ENCODE results near the gene EPS15.

The EPS15 gene

GRCh38 chr1:51344276-51344601 lies 174.8 kb downstream of the EPS15 start:
- H3K27me3 ChIP-seq (ENCODE audit: low read depth) = no peaks in the 10 kb centered on the region
- H3K36me3 ChIP-seq (replicated peaks) = no peaks in the 10 kb centered on the region
- in situ Hi-C loops (cut with MboI; ENCODE audit: low sequenced_read_pairs) = no loop called here
- H3K4me1 ChIP-seq = no peaks in the 10 kb centered on the region
- DNase-seq (ENCODE audit: low spot score in 2 of 2) = no peak
- no peaks in the 10 kb centered on the region for H3K9me3 ChIP-seq
- no peak overlapping the region for H3K4me3 ChIP-seq

- H3K4me3 ChIP-seq = no peak overlapping the region
- no peaks in the 10 kb centered on the region for H3K9me3 ChIP-seq
- no peaks in the 10 kb centered on the region for H3K27me3 ChIP-seq (ENCODE audit: low read depth)
- no peaks in the 10 kb centered on the region for H3K36me3 ChIP-seq (replicated peaks)
- no peak for DNase-seq (ENCODE audit: low spot score in 2 of 2)
- H3K4me1 ChIP-seq = no peaks in the 10 kb centered on the region
- in situ Hi-C loops (cut with MboI; ENCODE audit: low sequenced_read_pairs) = no loop called here
These were observed 175.4 kb downstream of the EPS15 start for GRCh38 chr1:51343624-51344023.

- DNase-seq (ENCODE audit: low spot score in 2 of 2) = no peak
- H3K4me3 ChIP-seq = no peak overlapping the region
- H3K36me3 ChIP-seq (replicated peaks) = no peaks in the 10 kb centered on the region
- in situ Hi-C loops (cut with MboI; ENCODE audit: low sequenced_read_pairs) = no loop called here
- no peaks in the 10 kb centered on the region for H3K9me3 ChIP-seq
- no peaks in the 10 kb centered on the region for H3K27me3 ChIP-seq (ENCODE audit: low read depth)
- H3K4me1 ChIP-seq = no peaks in the 10 kb centered on the region
These were observed 176.4 kb downstream of the EPS15 start for GRCh38 chr1:51342591-51343206.

- H3K4me3 ChIP-seq = no peak overlapping the region
- DNase-seq (ENCODE audit: low spot score in 2 of 2) = peak in 1 of 2 experiments; percentile 27
- H3K36me3 ChIP-seq (replicated peaks) = no peaks in the 10 kb centered on the region
- in situ Hi-C loops (cut with MboI; ENCODE audit: low sequenced_read_pairs) = no loop called here
- no peaks in the 10 kb centered on the region for H3K9me3 ChIP-seq
- no peaks in the 10 kb centered on the region for H3K4me1 ChIP-seq
- no peaks in the 10 kb centered on the region for H3K27me3 ChIP-seq (ENCODE audit: low read depth)
These were observed 177.1 kb downstream of the EPS15 start for GRCh38 chr1:51341876-51342496.

- no peaks in the 10 kb centered on the region for H3K4me1 ChIP-seq
These were observed 178.7 kb downstream of the EPS15 start for GRCh38 chr1:51340380-51340779.

GRCh38 chr1:51336711-51337110 lies 182.4 kb downstream of the EPS15 start:
- Histone ChIP-seq H3K4me3 (no peak overlapping the region), H3K4me1 (no peaks in the 10 kb centered on the region), H3K27me3 (ENCODE audit: low read depth) (no peaks in the 10 kb centered on the region), H3K9me3 (no peaks in the 10 kb centered on the region), H3K36me3 (replicated peaks) (no peaks in the 10 kb centered on the region)
- in situ Hi-C loops (cut with MboI; ENCODE audit: low sequenced_read_pairs) = no loop called here
- no peak for DNase-seq (ENCODE audit: low spot score in 2 of 2)

More at GRCh38 chr1:51340380-51340779, 178.7 kb downstream of the EPS15 start:
- no peaks in the 10 kb centered on the region for H3K36me3 ChIP-seq (replicated peaks)
- no peaks in the 10 kb centered on the region for H3K27me3 ChIP-seq (ENCODE audit: low read depth)
- in situ Hi-C loops (cut with MboI; ENCODE audit: low sequenced_read_pairs) = no loop called here
- DNase-seq (ENCODE audit: low spot score in 2 of 2) = no peak
- H3K4me3 ChIP-seq = no peak overlapping the region
- H3K9me3 ChIP-seq = no peaks in the 10 kb centered on the region

- Histone ChIP-seq H3K4me3 (no peak overlapping the region), H3K9me3 (no peaks in the 10 kb centered on the region), H3K27me3 (ENCODE audit: low read depth) (no peaks in the 10 kb centered on the region), H3K36me3 (replicated peaks) (no peaks in the 10 kb centered on the region), H3K4me1 (peaks cover 4% of the 10 kb centered on the region)
- no peak for DNase-seq (ENCODE audit: low spot score in 2 of 2)
- in situ Hi-C loops (cut with MboI; ENCODE audit: low sequenced_read_pairs) = no loop called here
These were observed 183.1 kb downstream of the EPS15 start for GRCh38 chr1:51336004-51336403.

- in situ Hi-C loops (cut with MboI; ENCODE audit: low sequenced_read_pairs) = no loop called here
- Histone ChIP-seq H3K4me3 (peak overlapping the region; percentile 34; the same call in 1 of the 2 replicates), H3K9me3 (no peaks in the 10 kb centered on the region), H3K27me3 (ENCODE audit: low read depth) (no peaks in the 10 kb centered on the region), H3K4me1 (peaks cover 8% of the 10 kb centered on the region), H3K36me3 (replicated peaks) (no peaks in the 10 kb centered on the region)
- DNase-seq (ENCODE audit: low spot score in 2 of 2) = peak; percentile 19 to 45
These were observed 187.6 kb downstream of the EPS15 start for GRCh38 chr1:51331206-51332100.

GRCh38 chr1:51330331-51331201 lies 188.5 kb downstream of the EPS15 start, which contains the start of gene TTC39A:
TSS of gene TTC39A (minus strand) at chr1:51330562. CDS start at chr1:51330477, 85 bp downstream.
- no peaks in the 10 kb centered on the region for H3K9me3 ChIP-seq
- peak in 1 of 2 experiments; percentile 33 for DNase-seq (ENCODE audit: low spot score in 2 of 2)

GRCh38 chr1:51329443-51330325 lies 189.4 kb downstream of the EPS15 start:
- no peaks in the 10 kb centered on the region for H3K27me3 ChIP-seq (ENCODE audit: low read depth)
- in situ Hi-C loops (cut with MboI; ENCODE audit: low sequenced_read_pairs) = no loop called here
- H3K9me3 ChIP-seq = no peaks in the 10 kb centered on the region
- peaks cover 8% of the 10 kb centered on the region for H3K4me1 ChIP-seq
- no peaks in the 10 kb centered on the region for H3K36me3 ChIP-seq (replicated peaks)
- DNase-seq (ENCODE audit: low spot score in 2 of 2) = peak in 1 of 2 experiments; percentile 20
- peak overlapping the region; percentile 22 for H3K4me3 ChIP-seq

More at GRCh38 chr1:51330331-51331201, 188.5 kb downstream of the EPS15 start, which contains the start of gene TTC39A:
- in situ Hi-C loops (cut with MboI; ENCODE audit: low sequenced_read_pairs) = no loop called here
- peak within 1 kb of the TSS; percentile 34 for H3K4me3 ChIP-seq
- H3K4me1 ChIP-seq = peaks cover 8% of the 10 kb centered on the region
- no peaks in the 10 kb centered on the region for H3K27me3 ChIP-seq (ENCODE audit: low read depth)
- no peaks in the 10 kb centered on the region for H3K36me3 ChIP-seq (replicated peaks)

- Histone ChIP-seq H3K36me3 (replicated peaks) (no peaks in the 10 kb centered on the region), H3K9me3 (no peaks in the 10 kb centered on the region), H3K4me1 (peaks cover 8% of the 10 kb centered on the region), H3K27me3 (ENCODE audit: low read depth) (no peaks in the 10 kb centered on the region), H3K4me3 (no peak overlapping the region)
- no peak for DNase-seq (ENCODE audit: low spot score in 2 of 2)
- in situ Hi-C loops (cut with MboI; ENCODE audit: low sequenced_read_pairs) = no loop called here
These were observed 190.1 kb downstream of the EPS15 start for GRCh38 chr1:51328926-51329325.

GRCh38 chr1:51328279-51328678 lies 190.8 kb downstream of the EPS15 start:
- no peak for DNase-seq (ENCODE audit: low spot score in 2 of 2)
- Histone ChIP-seq H3K4me3 (no peak overlapping the region), H3K36me3 (replicated peaks) (no peaks in the 10 kb centered on the region), H3K27me3 (ENCODE audit: low read depth) (no peaks in the 10 kb centered on the region), H3K9me3 (no peaks in the 10 kb centered on the region), H3K4me1 (peaks cover 8% of the 10 kb centered on the region)
- in situ Hi-C loops (cut with MboI; ENCODE audit: low sequenced_read_pairs) = no loop called here
